Mucosa of descending colon (tissue), 3 donors: ENCODE measurements around the gene PCK1. TPM values are rescaled to one million over a fixed set of nuclear protein-coding genes. Genes with fewer than 3 reads are reported as not detected.
A peak's percentile ranks its signal among the peaks of the same experiment; 100 is the strongest.
"Not testable (repeated sequence)": the region's sequence is repeated elsewhere in the genome, so short reads cannot be mapped to it uniquely, and the experiment has no call there.

Experiments used
- ATAC-seq: fragments of 200-7000 bp; cut with Tn5 transposase; one replicate; pipeline ENCODE4 v1.9.1; 2020; ENCODE audit warnings: mild to moderate bottlenecking, moderate library complexity
- DNase-seq, 3 donors: peaks; one replicate each; pipeline ENCODE4 v3.0.0-alpha.2; 2020
- H3K36me3 ChIP-seq: fragments of 200-600 bp; one replicate; pipeline ENCODE4 v1.8.0; 2021; ENCODE audit warnings: low read depth, mild to moderate bottlenecking
- H3K4me1 ChIP-seq: fragments of 200-600 bp; one replicate; pipeline ENCODE4 v1.8.0; 2021; ENCODE audit warnings: low read depth, mild to moderate bottlenecking
- H3K4me3 ChIP-seq: fragments of 200-600 bp; one replicate; pipeline ENCODE4 v1.8.0; 2021; ENCODE audit warnings: mild to moderate bottlenecking
- H3K9me3 ChIP-seq: fragments of 200-600 bp; one replicate; pipeline ENCODE4 v1.8.0; 2021; ENCODE audit warnings: mild to moderate bottlenecking
- intact Hi-C, 2 donors: fragments of 100-400 bp; cut with DNase I in 1 of 2; cut with micrococcal nuclease in 1 of 2; formaldehyde crosslinking; loops; one replicate each; pipeline versions ENCODE4 v1.11.0 to v1.11.1; 2022; cut with DNase I, micrococcal nuclease
- long read RNA-seq, 2 donors: library from polyadenylated mRNA; unstranded; transcript quantifications; one replicate each; pipeline ENCODE4 v2.0.0, GENCODE V29; 2019 to 2021
- total RNA-seq, 3 donors: library from RNA; stranded (reverse); fragmentation: NEBNext Ultra II Directional in 2 of 3; extraction: Animal tissue kit (Norgen Biotek cat#: 25700) in 2 of 3; gene quantifications; one replicate each; pipeline versions ENCODE4 v1.2.1 to v1.2.4, GENCODE V29; 2021 to 2023
- TF ChIP-seq, protein P1 (sequence below): fragments of 200-600 bp; IDR thresholded peaks from one replicate; pipeline ENCODE4 v1.8.0; 2022; ENCODE audit warnings: antibody characterized with exemption, mild to moderate bottlenecking
- donor health status: DM: no; HTN: no; CAD: no; lungs with moderate emphysema.
- donor health status: DM: no; HTN: no; CAD: no.
- donor health status: DM: no; HTN: yes; CAD: no.

The PCK1 gene
- total RNA-seq: 100 to 1,000 TPM; 134 to 467 (median 136) TPM
- long read RNA-seq, donor 1, full-length matches to known transcripts: 58 of 74 reads
- long read RNA-seq, donor 1, partial matches to known transcripts: 6 of 74 reads
- long read RNA-seq, donor 1, other reads (novel, unspliced or antisense): 10 of 74 reads
- long read RNA-seq, donor 2, full-length matches to known transcripts: 22 of 30 reads
- long read RNA-seq, donor 2, partial matches to known transcripts: 2 of 30 reads
- long read RNA-seq, donor 2, other reads (novel, unspliced or antisense): 6 of 30 reads

DNA sequence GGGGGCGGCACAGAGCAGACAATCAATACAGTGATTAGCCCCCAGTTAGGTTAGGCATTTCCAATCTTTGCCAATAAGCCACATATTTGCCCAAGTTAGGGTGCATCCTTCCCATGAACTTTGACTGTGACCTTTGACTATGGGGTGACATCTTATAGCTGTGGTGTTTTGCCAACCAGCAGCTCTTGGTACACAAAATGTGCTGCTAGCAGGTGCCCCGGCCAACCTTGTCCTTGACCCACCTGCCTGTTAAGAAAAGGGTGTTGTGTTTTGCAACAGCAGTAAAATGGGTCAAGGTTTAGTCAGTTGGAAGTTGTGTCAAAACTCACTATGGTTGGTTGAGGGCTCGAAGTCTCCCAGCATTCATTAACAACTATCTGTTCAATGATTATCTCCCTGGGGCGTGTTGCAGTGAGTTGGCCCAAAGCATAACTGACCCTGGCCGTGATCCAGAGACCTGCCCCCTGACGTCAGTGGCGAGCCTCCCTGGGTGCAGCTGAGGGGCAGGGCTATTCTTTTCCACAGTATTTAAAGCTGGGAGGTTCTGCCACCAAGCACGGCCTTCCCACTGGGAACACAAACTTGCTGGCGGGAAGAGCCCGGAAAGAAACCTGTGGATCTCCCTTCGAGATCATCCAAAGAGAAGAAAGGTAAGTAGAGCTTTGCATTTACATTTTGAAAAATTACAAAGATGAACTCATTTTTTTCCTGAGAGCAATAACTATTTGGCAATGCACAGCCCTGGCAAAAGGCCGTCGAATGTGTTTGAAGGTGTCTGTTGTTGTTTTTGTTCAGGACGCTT is at the start of gene PCK1:
Gene PCK1 (plus strand): TSS at position 557 of the 802 bp plus-strand sequence. CDS start 302 bp downstream, outside the sequence.
- H3K36me3 ChIP-seq: no peaks in the 10 kb centered on the region
- no peaks in the 10 kb centered on the region for H3K9me3 ChIP-seq
- ATAC-seq (peak; percentile 87), DNase-seq (peak; percentile 94 to 98 (median 98))
- intact Hi-C loops: no loop called here
- H3K4me3 ChIP-seq: peak within 1 kb of the TSS; percentile 27
- TF ChIP-seq, protein P1, sequence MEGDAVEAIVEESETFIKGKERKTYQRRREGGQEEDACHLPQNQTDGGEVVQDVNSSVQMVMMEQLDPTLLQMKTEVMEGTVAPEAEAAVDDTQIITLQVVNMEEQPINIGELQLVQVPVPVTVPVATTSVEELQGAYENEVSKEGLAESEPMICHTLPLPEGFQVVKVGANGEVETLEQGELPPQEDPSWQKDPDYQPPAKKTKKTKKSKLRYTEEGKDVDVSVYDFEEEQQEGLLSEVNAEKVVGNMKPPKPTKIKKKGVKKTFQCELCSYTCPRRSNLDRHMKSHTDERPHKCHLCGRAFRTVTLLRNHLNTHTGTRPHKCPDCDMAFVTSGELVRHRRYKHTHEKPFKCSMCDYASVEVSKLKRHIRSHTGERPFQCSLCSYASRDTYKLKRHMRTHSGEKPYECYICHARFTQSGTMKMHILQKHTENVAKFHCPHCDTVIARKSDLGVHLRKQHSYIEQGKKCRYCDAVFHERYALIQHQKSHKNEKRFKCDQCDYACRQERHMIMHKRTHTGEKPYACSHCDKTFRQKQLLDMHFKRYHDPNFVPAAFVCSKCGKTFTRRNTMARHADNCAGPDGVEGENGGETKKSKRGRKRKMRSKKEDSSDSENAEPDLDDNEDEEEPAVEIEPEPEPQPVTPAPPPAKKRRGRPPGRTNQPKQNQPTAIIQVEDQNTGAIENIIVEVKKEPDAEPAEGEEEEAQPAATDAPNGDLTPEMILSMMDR: no peak
- H3K4me1 ChIP-seq: peaks cover 39% of the 10 kb centered on the region

- H3K9me3 ChIP-seq, H3K4me3 ChIP-seq, H3K36me3 ChIP-seq, ATAC-seq, H3K4me1 ChIP-seq, DNase-seq: not testable (repeated sequence)
- intact Hi-C loops: loop anchor here (5.0 to 10.0 kb wide), 2 partner anchors 703 to 706 kb away; no protein-coding TSS in a partner anchor
Measured at GRCh38 chr20:57511709-57512108, 49.2 kb upstream of the PCK1 start.

DNA sequence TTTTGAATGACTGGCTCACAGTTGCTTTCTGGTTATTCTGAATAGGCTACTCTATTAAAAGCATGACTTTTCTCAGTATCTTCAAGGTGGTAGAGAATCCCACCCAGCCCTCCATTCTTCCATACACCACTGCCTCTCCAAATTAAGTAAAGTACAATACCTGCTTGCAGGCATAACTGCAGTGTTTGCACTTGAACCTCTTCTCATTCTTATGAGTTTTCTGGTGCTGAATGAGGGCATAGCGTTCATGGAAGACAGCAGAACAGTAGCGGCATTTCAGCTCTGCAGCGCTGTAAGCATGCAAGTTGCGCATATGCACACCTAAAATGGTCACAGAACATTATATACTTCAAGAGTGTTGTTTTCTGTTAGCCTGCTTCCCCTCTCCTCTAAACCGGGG is 48.5 kb upstream of the PCK1 start:
- Histone ChIP-seq H3K4me1 (peaks cover 5% of the 10 kb centered on the region), H3K4me3 (no peak overlapping the region), H3K9me3 (no peaks in the 10 kb centered on the region), H3K36me3 (no peaks in the 10 kb centered on the region)
- no peak for DNase-seq
- TF ChIP-seq, protein P1: no peak
- intact Hi-C loops: loop anchor here (5.0 to 10.0 kb wide), 2 partner anchors 702 to 705 kb away; no protein-coding TSS in a partner anchor
- no peak for ATAC-seq

DNA sequence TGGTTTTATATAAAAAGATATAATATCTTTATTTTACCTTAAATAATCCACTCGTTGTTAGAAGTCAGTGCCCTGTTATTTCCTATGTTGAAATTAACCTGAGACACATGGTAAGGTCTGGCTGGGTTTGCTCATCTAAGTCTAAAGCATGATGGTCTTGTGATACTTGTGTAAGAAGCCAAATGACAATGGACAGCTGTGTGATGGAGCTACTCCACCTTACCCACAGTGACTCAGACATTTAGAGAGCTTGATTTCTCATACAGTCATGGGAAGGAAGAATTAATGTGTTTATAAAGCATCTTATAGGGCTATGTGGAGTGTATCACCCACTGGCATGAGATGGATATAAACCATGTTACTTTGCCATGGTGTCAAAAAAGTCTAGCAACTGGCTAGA is 47.7 kb upstream of the PCK1 start:
- DNase-seq (no peak), ATAC-seq (no peak)
- H3K4me3 ChIP-seq: no peak overlapping the region
- H3K9me3 ChIP-seq: no peaks in the 10 kb centered on the region
- H3K4me1 ChIP-seq: peaks cover 5% of the 10 kb centered on the region
- intact Hi-C loops: loop anchor here (5.0 to 10.0 kb wide), 2 partner anchors 702 to 704 kb away; no protein-coding TSS in a partner anchor
- no peaks in the 10 kb centered on the region for H3K36me3 ChIP-seq
- TF ChIP-seq, protein P1: no peak

GRCh38 chr20:57514273-57514751 is 46.6 kb upstream of the PCK1 start:
- intact Hi-C loops: loop anchor here (1.0 to 10.0 kb wide), 4 partner anchors 78 to 703 kb away; no protein-coding TSS in a partner anchor
- TF ChIP-seq, protein P1: peak; percentile 50

More at GRCh38 chr20:57514273-57514751, 46.6 kb upstream of the PCK1 start:
- Histone ChIP-seq H3K4me1 (peaks cover 5% of the 10 kb centered on the region), H3K9me3 (no peaks in the 10 kb centered on the region), H3K36me3 (no peaks in the 10 kb centered on the region), H3K4me3 (no peak overlapping the region)
- ATAC-seq: peak; percentile 89
- peak in 2 of 3 donors; percentile 72 to 85 for DNase-seq
